ENCODE results near the gene RPRD1A. TPM values are rescaled to one million over a fixed set of nuclear protein-coding genes. Genes with fewer than 3 reads are reported as not detected.

RPRD1A gene
- total and polyA plus RNA-seq, 2 experiments from 2014 or later = 24.2 to 39.7 TPM

GRCh38 chr18:36017232-36017631, 50.1 kb downstream of the RPRD1A start:
- Histone ChIP-seq H3K27me3 (replicated peaks; ENCODE audit: insufficient read depth) (no peaks in the 10 kb centered on the region), H3K4me2 (ENCODE audit: unreplicated experiment) (no peak overlapping the region), H3K27ac (no peak overlapping the region), H3K9me2 (ENCODE audit: insufficient read depth) (no peaks in the 10 kb centered on the region), H3K9ac (no peak overlapping the region), H3K4me3 (no peak overlapping the region), H3F3A (ENCODE audit: insufficient read depth) (peaks cover 6% of the 10 kb centered on the region; the same call in 1 of the 2 replicates), H3K4me1 (ENCODE audit: insufficient read depth) (no peaks in the 10 kb centered on the region; the same call in 1 of the 2 replicates), H4K20me1 (ENCODE audit: insufficient read depth) (no peaks in the 10 kb centered on the region), H2AFZ (no peak overlapping the region), H3K36me3 (ENCODE audit: low read depth) (no peaks in the 10 kb centered on the region), H3K9me3 (ENCODE audit: low read depth) (no peaks in the 10 kb centered on the region), H3K79me2 (ENCODE audit: insufficient read depth) (no peaks in the 10 kb centered on the region)
- TF ChIP-seq EZH2 (IDR thresholded peaks at IDR 0.05; ENCODE audit: insufficient read depth, poor library complexity, severe bottlenecking) = no peak
- no peak for TF ChIP-seq EZH2phosphoT487 (IDR thresholded peaks at IDR 0.05; ENCODE audit: insufficient read depth, low read depth)
- in situ Hi-C loops (cut with MboI) = loop anchor here (10.0 kb wide), 1 partner anchor 268 kb away; no protein-coding TSS in a partner anchor
- DNase-seq = no peak
- WGBS, 2 experiments (ENCODE audit: low coverage in 1 of 2, low lambda C conversion rate in 2 of 2, missing lambda C conversion rate in 2 of 2) = 34 to 41% methylated on average over 2 of the region's 2 CpGs

GRCh38 chr18:36015629-36016028, 51.7 kb downstream of the RPRD1A start:
- no peak overlapping the region for H3K4me3 ChIP-seq
- H3F3A ChIP-seq (ENCODE audit: insufficient read depth) = no peaks in the 10 kb centered on the region; the same call in 1 of the 2 replicates
- in situ Hi-C loops (cut with MboI) = loop anchor here (10.0 kb wide), 1 partner anchor 269 kb away; no protein-coding TSS in a partner anchor
- H3K9me3 ChIP-seq (ENCODE audit: low read depth) = no peaks in the 10 kb centered on the region
- H4K20me1 ChIP-seq (ENCODE audit: insufficient read depth) = no peaks in the 10 kb centered on the region
- no peaks in the 10 kb centered on the region for H3K79me2 ChIP-seq (ENCODE audit: insufficient read depth)
- no peaks in the 10 kb centered on the region for H3K9me2 ChIP-seq (ENCODE audit: insufficient read depth)
- H3K9ac ChIP-seq = no peak overlapping the region
- DNase-seq = no peak
- WGBS, 2 experiments (ENCODE audit: low coverage in 1 of 2, low lambda C conversion rate in 2 of 2, missing lambda C conversion rate in 2 of 2) = 97 to 98% methylated on average over 3 of the region's 3 CpGs
- no peak overlapping the region for H3K4me2 ChIP-seq (ENCODE audit: unreplicated experiment)
- TF ChIP-seq EZH2 (IDR thresholded peaks at IDR 0.05; ENCODE audit: insufficient read depth, poor library complexity, severe bottlenecking) (no peak), EZH2phosphoT487 (IDR thresholded peaks at IDR 0.05; ENCODE audit: insufficient read depth, low read depth) (no peak)
- H3K27ac ChIP-seq = no peak overlapping the region
- no peaks in the 10 kb centered on the region; the same call in 1 of the 2 replicates for H3K4me1 ChIP-seq (ENCODE audit: insufficient read depth)
- no peaks in the 10 kb centered on the region for H3K36me3 ChIP-seq (ENCODE audit: low read depth)
- H2AFZ ChIP-seq = no peak overlapping the region
- H3K27me3 ChIP-seq (replicated peaks; ENCODE audit: insufficient read depth) = no peaks in the 10 kb centered on the region

GRCh38 chr18:36012891-36013290, 54.5 kb downstream of the RPRD1A start:
- WGBS, 2 experiments (ENCODE audit: low coverage in 1 of 2, low lambda C conversion rate in 2 of 2, missing lambda C conversion rate in 2 of 2) = 98 to 100% methylated on average over 2 of the region's 2 CpGs
- no peak overlapping the region for H3K9ac ChIP-seq
- no peaks in the 10 kb centered on the region for H3K36me3 ChIP-seq (ENCODE audit: low read depth)
- no peak overlapping the region for H3K27ac ChIP-seq
- TF ChIP-seq EZH2 (IDR thresholded peaks at IDR 0.05; ENCODE audit: insufficient read depth, poor library complexity, severe bottlenecking) (no peak), EZH2phosphoT487 (IDR thresholded peaks at IDR 0.05; ENCODE audit: insufficient read depth, low read depth) (no peak)
- no peaks in the 10 kb centered on the region for H3K79me2 ChIP-seq (ENCODE audit: insufficient read depth)
- no peak overlapping the region for H3K4me2 ChIP-seq (ENCODE audit: unreplicated experiment)
- no peaks in the 10 kb centered on the region; the same call in 1 of the 2 replicates for H3K4me1 ChIP-seq (ENCODE audit: insufficient read depth)
- no peak for DNase-seq
- no peaks in the 10 kb centered on the region for H3F3A ChIP-seq (ENCODE audit: insufficient read depth)
- H3K9me2 ChIP-seq (ENCODE audit: insufficient read depth) = no peaks in the 10 kb centered on the region
- no peak overlapping the region for H3K4me3 ChIP-seq
- in situ Hi-C loops (cut with MboI) = loop anchor here (10.0 kb wide), 1 partner anchor 272 kb away; no protein-coding TSS in a partner anchor
- H4K20me1 ChIP-seq (ENCODE audit: insufficient read depth) = no peaks in the 10 kb centered on the region
- no peaks in the 10 kb centered on the region for H3K9me3 ChIP-seq (ENCODE audit: low read depth)
- H3K27me3 ChIP-seq (replicated peaks; ENCODE audit: insufficient read depth) = no peaks in the 10 kb centered on the region
- H2AFZ ChIP-seq = no peak overlapping the region

- Histone ChIP-seq H3K9me2 (ENCODE audit: insufficient read depth) (no peaks in the 10 kb centered on the region), H3K27ac (no peak overlapping the region), H3K4me2 (ENCODE audit: unreplicated experiment) (no peak overlapping the region), H3K4me3 (no peak overlapping the region), H3K27me3 (replicated peaks; ENCODE audit: insufficient read depth) (no peaks in the 10 kb centered on the region), H3K4me1 (ENCODE audit: insufficient read depth) (no peaks in the 10 kb centered on the region), H2AFZ (no peak overlapping the region), H3K9ac (no peak overlapping the region), H3K79me2 (ENCODE audit: insufficient read depth) (no peaks in the 10 kb centered on the region), H4K20me1 (ENCODE audit: insufficient read depth) (no peaks in the 10 kb centered on the region), H3K36me3 (ENCODE audit: low read depth) (no peaks in the 10 kb centered on the region), H3K9me3 (ENCODE audit: low read depth) (no peaks in the 10 kb centered on the region), H3F3A (ENCODE audit: insufficient read depth) (no peaks in the 10 kb centered on the region)
- in situ Hi-C loops (cut with MboI) = no loop called here
- DNase-seq = no peak
- 70 to 75% methylated on average over 3 of the region's 3 CpGs for WGBS, 2 experiments (ENCODE audit: low coverage in 1 of 2, low lambda C conversion rate in 2 of 2, missing lambda C conversion rate in 2 of 2)
- no peak for TF ChIP-seq EZH2 (IDR thresholded peaks at IDR 0.05; ENCODE audit: insufficient read depth, poor library complexity, severe bottlenecking)
- no peak for TF ChIP-seq EZH2phosphoT487 (IDR thresholded peaks at IDR 0.05; ENCODE audit: insufficient read depth, low read depth)
Observed at GRCh38 chr18:36009214-36009613, 58.1 kb downstream of the RPRD1A start.
